HTERT RPE-1 (cell line): Measurements from ENCODE around the gene SYT15B.
"Not testable (repeated sequence)": the region's sequence is repeated elsewhere in the genome, so short reads cannot be mapped to it uniquely, and the experiment has no call there.

Experiments used
- in situ Hi-C: fragments of 300-500 bp; cut with MboI; formaldehyde crosslinking; loops from 4 replicates; pipeline ENCODE4 v1.14.3; 2020; ENCODE audit warnings: low sequenced_read_pairs

Gene SYT15B

DNA sequence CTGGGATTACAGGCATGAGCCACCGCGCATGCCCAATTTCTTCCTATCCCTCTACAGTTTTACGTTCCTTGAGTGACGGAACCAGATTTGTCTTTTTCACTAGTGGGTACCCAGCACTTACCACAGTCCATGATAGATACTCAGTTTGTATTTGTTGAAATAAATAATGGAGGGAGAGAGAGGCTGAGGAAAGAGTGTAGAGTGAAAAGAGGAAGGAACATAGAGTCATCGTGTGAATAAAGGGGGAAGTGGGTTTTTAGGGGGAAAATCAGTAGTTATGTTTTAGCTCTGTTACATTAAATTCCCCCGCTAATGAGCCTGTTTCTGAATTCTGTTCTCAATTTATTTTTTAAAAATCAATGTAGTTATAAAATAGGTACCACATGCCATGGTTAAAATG, 37.7 kb downstream of the SYT15B start:
- in situ Hi-C loops: not testable (repeated sequence)

DNA sequence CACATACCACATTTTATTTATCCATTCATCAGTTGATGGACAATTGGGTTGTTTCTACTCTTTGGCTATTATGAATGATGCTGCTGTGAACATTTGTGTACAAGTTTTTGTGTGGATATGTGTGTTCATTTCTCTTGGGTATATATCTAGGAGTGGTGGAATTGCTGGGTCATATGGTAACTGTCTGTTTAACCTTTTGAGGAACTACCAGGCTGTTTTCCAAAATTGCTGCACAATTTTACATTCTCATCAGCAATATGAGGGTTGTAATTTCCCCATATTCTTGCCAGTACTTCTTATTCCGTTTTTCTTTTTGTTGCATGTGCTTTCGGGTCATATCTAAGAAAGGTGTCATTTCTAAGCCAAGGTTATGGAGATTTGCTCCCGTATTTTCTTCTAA, 38.3 kb downstream of the SYT15B start:
- in situ Hi-C loops: not testable (repeated sequence)

DNA sequence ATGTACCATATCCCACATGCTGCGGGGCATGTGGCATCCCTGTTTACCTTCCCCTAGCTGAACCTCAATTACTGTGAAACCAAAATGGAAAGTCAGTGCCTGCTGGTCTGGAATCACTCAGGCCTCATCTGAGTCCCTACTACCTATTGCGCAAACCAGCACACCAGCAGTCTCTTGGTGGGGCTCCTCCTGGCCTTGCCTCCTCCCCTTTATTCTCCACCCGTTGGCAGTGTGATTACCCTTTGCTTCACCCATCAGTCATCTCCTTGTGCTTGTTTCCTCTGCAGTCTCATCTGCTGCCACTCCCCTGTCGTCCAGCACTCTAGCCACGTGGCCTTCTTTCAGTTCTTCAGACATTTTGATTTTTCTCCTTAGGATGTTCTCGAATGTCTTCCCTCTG, 39.3 kb downstream of the SYT15B start:
- in situ Hi-C loops: not testable (repeated sequence)

DNA sequence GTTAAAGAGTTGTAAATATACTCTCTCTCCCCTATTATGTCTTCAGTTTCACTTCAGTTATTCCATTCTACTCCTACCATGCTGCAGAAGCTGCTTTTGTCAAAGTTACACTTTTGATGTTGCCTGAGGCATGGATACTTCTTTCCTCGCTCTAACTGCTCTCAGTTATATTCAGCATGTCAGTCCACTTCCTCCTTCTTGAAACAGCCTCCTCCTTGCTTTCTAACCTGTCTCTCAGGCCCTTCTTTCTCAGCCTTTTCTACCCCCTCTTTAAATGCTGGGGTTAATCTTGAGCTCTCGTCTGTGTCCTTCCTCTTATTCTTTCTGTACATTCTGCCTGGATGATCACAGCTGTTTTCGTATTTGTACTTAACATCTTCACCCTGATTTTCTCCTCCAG, 40.0 kb downstream of the SYT15B start:
- in situ Hi-C loops: not testable (repeated sequence)

DNA sequence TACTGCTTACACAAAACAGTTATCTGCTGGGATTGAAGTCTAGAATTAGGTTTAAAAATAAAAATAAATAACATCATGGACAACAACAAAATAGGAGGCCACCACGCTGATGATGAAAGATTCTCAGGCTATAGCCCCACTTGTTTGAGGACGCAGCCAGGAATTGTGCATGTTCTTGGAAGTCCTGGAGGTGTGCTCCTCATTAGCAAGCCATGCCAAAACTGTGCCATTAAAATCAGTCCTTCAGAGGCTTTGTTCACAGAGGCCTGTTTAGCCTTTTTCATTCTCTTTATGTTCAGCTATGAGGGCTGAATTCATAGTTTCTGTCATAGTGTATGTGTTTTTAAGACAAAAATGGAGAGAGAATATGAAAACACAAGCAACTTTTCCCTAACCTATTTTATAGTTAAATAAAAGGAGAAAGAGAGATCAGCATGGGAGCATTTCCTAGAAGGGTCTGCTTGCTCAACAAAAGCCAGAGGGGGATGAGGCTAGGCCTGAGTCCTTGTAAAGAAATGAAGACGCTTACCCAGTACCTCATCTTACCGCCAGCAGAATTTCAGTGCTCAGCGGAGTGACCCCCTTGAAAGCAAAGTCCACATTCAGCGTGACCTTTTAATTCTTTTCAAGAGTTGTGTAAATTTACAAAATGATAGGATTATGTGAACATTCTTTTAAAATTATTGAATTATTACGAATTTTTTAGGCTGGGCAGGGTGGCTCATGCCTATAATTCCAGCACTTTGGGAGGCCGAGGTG, 46.2 kb downstream of the SYT15B start:
- in situ Hi-C loops: not testable (repeated sequence)
